GM11168 (cell line): ENCODE results near the gene COMTD1.

ENCODE experiments used
- in situ Hi-C: fragments of 300-500 bp; cut with MboI; formaldehyde crosslinking; loops from one replicate; pipeline ENCODE4 v1.12.0; 2022; ENCODE audit warnings: low sequenced_read_pairs; ENCODE audit not compliant: unreplicated experiment

COMTD1 gene

GRCh38 chr10:75235375-75236177, at the start of gene COMTD1:
Gene COMTD1 (minus strand): TSS chr10:75235957. CDS start chr10:75235928, 29 bp downstream.
- in situ Hi-C loops = loop anchor here (25.0 kb wide), 1 partner anchor 398 kb away; the partner anchor contains the start of gene KAT6B

- in situ Hi-C loops = no loop called here
These were observed 48.1 kb upstream of the COMTD1 start for GRCh38 chr10:75283671-75284470.

- in situ Hi-C loops = no loop called here
These were observed 47.4 kb upstream of the COMTD1 start for GRCh38 chr10:75283078-75283670.

GRCh38 chr10:75281974-75282373, 46.2 kb upstream of the COMTD1 start:
- in situ Hi-C loops = no loop called here

- in situ Hi-C loops = no loop called here
These were observed 44.5 kb upstream of the COMTD1 start for GRCh38 chr10:75280236-75280635.

- in situ Hi-C loops = no loop called here
These were observed 40.5 kb upstream of the COMTD1 start for GRCh38 chr10:75276069-75276872.

- in situ Hi-C loops = no loop called here
These were observed 37.1 kb upstream of the COMTD1 start for GRCh38 chr10:75272896-75273295.

- in situ Hi-C loops = no loop called here
These were observed 36.3 kb upstream of the COMTD1 start for GRCh38 chr10:75272094-75272493.

GRCh38 chr10:75269605-75270004, 33.8 kb upstream of the COMTD1 start:
- in situ Hi-C loops = no loop called here

- in situ Hi-C loops = no loop called here
These were observed 31.2 kb upstream of the COMTD1 start for GRCh38 chr10:75266945-75267344.

GRCh38 chr10:75265856-75266255, 30.1 kb upstream of the COMTD1 start:
- in situ Hi-C loops = no loop called here

- in situ Hi-C loops = no loop called here
These were observed 28.0 kb upstream of the COMTD1 start for GRCh38 chr10:75263806-75264205.

GRCh38 chr10:75261813-75262705, 26.3 kb upstream of the COMTD1 start:
- in situ Hi-C loops = no loop called here

GRCh38 chr10:75260990-75261389, 25.2 kb upstream of the COMTD1 start:
- in situ Hi-C loops = no loop called here

- in situ Hi-C loops = no loop called here
These were observed 19.0 kb upstream of the COMTD1 start for GRCh38 chr10:75254739-75255138.

- in situ Hi-C loops = no loop called here
These were observed 17.8 kb upstream of the COMTD1 start for GRCh38 chr10:75253281-75254220.

GRCh38 chr10:75250934-75251333, 15.2 kb upstream of the COMTD1 start:
- in situ Hi-C loops = no loop called here

- in situ Hi-C loops = loop anchor here (25.0 kb wide), 1 partner anchor 410 kb away; the partner anchor contains the start of gene KAT6B
These were observed 12.0 kb upstream of the COMTD1 start for GRCh38 chr10:75247797-75248196.
